HG03460 (cell line): ENCODE measurements around the gene WDR7.

Experiments used
- ATAC-seq: cut with Tn5 transposase; IDR thresholded peaks from one replicate; pipeline ENCODE4 v1.9.1; 2021; ENCODE audit not compliant: unreplicated experiment

WDR7 gene

GRCh38 chr18:57026316-57026715 lies 375.2 kb downstream of the WDR7 start:
- ATAC-seq = no peak

- ATAC-seq = no peak
These were observed 376.1 kb downstream of the WDR7 start for GRCh38 chr18:57027190-57027708.

- no peak for ATAC-seq
These were observed 378.6 kb downstream of the WDR7 start for GRCh38 chr18:57029761-57030160.

- ATAC-seq = no peak
These were observed 379.3 kb downstream of the WDR7 start for GRCh38 chr18:57030417-57030816.

GRCh38 chr18:57035590-57035989 lies 384.4 kb downstream of the WDR7 start:
- ATAC-seq = no peak

- no peak for ATAC-seq
These were observed 387.2 kb downstream of the WDR7 start for GRCh38 chr18:57038395-57038794.

- no peak for ATAC-seq
These were observed 389.0 kb downstream of the WDR7 start for GRCh38 chr18:57040175-57040574.

GRCh38 chr18:57043241-57043640 lies 392.1 kb downstream of the WDR7 start:
- no peak for ATAC-seq

GRCh38 chr18:57048351-57048750 lies 397.2 kb downstream of the WDR7 start:
- ATAC-seq = no peak

GRCh38 chr18:57048859-57049258 lies 397.7 kb downstream of the WDR7 start:
- no peak for ATAC-seq

- ATAC-seq = no peak
These were observed 399.3 kb downstream of the WDR7 start for GRCh38 chr18:57050310-57050949.

- no peak for ATAC-seq
These were observed 400.0 kb downstream of the WDR7 start for GRCh38 chr18:57051021-57051656.

- no peak for ATAC-seq
These were observed 400.5 kb downstream of the WDR7 start for GRCh38 chr18:57051657-57052044.

GRCh38 chr18:57052173-57052572 lies 401.0 kb downstream of the WDR7 start:
- no peak for ATAC-seq

GRCh38 chr18:57052759-57053158 lies 401.6 kb downstream of the WDR7 start:
- ATAC-seq = no peak

GRCh38 chr18:57054891-57055290 lies 403.7 kb downstream of the WDR7 start:
- no peak for ATAC-seq

- peak; percentile 76 for ATAC-seq
These were observed 406.7 kb downstream of the WDR7 start for GRCh38 chr18:57057890-57058289.

GRCh38 chr18:57058734-57059133 lies 407.6 kb downstream of the WDR7 start:
- ATAC-seq = no peak

- no peak for ATAC-seq
These were observed 408.2 kb downstream of the WDR7 start for GRCh38 chr18:57059366-57059765.

- no peak for ATAC-seq
These were observed 409.7 kb downstream of the WDR7 start for GRCh38 chr18:57060814-57061213.

GRCh38 chr18:57062178-57062577 lies 411.0 kb downstream of the WDR7 start:
- ATAC-seq = no peak

- no peak for ATAC-seq
These were observed 411.7 kb downstream of the WDR7 start for GRCh38 chr18:57062844-57063243.
